ENCODE data around the gene GNAI3.

Gene GNAI3

GRCh38 chr1:109548321-109549267, at the start of gene GNAI3:
GNAI3 (plus strand) TSS chr1:109548615; CDS start chr1:109548721, 106 bp downstream.
- peak; percentile 97 for ATAC-seq
- peak; percentile 93 for DNase-seq

GRCh38 chr1:109499081-109499480, 49.3 kb upstream of the GNAI3 start:
- DNase-seq = no peak
- no peak for ATAC-seq

GRCh38 chr1:109499661-109500536, 48.5 kb upstream of the GNAI3 start:
- ATAC-seq (peak; percentile 42), DNase-seq (peak; percentile 74)

DNA sequence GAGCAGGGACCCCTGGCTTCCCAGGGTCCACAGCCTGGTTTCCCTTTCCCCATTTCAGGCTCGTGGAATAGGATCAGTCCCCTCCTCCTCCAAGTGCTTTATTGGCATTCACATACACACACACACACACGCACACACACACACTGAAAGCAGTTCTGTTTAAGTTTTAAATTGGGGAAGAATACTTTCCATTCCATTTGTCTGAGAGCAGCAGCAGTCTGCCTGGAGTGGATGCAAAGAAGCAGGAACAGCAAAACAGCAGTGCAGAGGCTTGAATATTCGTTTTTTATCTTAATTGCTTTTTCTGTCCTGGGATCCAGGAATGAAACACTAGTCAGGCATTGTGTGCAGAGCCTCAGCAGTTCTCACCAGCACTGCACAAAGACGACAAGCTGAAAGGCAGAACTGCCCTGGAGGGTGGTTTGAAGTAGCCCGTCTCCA, 47.5 kb upstream of the GNAI3 start:
- no peak for ATAC-seq
- no peak for DNase-seq

- DNase-seq (no peak), ATAC-seq (no peak)
Observed at GRCh38 chr1:109501644-109502363, 46.6 kb upstream of the GNAI3 start.

DNA sequence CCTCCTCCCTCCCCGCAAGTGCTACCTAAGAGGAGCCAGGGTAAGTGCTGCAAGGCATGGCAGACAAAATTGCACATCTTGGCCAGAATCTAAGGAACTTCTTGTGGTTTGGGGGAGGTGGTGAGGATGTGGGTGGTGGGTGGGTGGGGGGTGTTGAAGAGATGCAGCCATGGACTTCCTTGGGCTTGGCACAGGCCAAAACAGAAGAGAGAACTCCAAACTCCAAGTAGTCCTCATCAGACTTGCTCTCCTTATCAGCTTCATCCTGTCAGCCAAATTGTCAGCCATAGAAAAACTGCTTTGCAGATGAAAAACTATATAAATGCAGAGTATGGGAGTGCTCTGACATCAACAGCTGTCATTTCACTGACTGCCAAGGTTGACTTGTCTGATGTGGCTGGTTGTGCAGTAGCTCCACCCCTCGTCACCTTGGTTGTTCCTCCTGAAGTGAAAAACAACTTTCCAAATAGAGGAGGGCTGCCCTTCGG, 46.0 kb upstream of the GNAI3 start:
- ATAC-seq = peak; percentile 45
- no peak for DNase-seq

DNA sequence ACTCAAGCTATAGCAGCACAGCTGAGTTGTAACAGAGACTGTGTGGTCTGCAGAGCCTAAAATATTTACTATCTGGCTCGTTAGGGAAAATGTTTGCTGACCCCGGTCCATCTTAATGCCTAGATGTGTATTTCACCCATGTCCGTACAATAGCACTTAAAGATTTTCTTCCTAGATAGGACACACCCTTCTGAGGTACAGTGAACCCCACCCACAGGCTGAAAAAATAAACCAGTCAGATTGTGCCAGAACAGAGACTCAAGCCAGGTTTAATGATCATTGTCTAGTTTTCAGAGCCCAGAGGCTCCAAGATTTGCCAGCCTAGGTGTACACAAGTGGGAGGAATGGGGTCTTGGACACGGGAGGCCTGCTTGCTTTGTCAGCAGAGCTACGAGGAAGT, 44.5 kb upstream of the GNAI3 start:
- DNase-seq (no peak), ATAC-seq (no peak)

- ATAC-seq (no peak), DNase-seq (no peak)
Observed at GRCh38 chr1:109504974-109505373, 43.4 kb upstream of the GNAI3 start.

- DNase-seq = no peak
- no peak for ATAC-seq
Observed at GRCh38 chr1:109508001-109508872, 40.2 kb upstream of the GNAI3 start.

GRCh38 chr1:109508873-109509175, 39.6 kb upstream of the GNAI3 start:
- ATAC-seq (no peak), DNase-seq (no peak)

DNA sequence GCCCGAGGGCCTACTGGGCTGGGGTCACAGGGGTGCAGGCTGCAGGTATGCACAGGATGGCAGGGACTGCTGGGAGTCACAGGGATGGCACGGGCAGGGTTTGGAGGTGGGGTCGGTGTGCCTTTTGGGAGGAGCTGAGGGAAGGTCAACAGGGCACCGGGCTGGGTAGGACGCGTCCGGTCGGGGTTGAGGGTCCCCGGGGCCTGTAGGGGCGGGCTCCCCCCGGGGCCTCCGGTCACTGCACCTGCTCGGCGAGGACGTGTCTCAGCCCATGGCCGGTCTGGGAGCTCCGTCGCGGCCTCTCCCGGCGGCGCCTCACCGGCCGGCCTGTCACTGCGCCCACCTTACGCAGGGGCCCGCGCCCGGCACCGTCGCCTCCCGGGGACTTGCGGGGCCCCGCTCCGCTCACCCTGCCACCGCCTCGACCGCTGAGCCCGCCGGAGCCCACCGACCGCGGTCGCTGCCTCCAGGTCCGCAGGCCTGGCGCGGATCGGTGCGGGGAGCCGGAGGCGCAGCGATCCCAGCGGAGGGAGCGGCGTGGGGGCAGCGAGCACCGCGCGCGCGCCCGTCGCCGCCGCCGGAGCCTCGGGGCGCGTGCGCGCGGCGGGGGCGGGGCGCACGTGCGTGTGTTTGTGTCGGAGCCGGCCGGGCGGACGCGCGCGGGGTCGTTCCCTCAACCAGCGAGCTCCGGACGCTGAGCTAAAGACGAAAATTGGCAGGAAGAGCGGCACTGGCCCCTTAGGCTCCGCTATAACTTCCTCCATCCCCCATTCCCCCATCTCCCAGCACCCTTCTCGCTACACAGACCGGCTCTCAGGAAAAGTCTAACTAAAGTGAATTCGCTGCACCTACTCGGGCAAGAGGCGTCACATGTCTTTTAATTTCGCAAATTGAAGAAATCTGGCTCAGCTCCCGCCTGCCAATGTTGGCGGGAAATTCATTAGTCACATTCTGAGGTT, 39.0 kb upstream of the GNAI3 start, which contains the start of gene AMIGO1:
Gene AMIGO1, minus strand, starts transcription at position 552 of the 959 bp plus-strand sequence. CDS start 815 bp downstream, outside the sequence.
- peak; percentile 55 for ATAC-seq
- peak; percentile 74 for DNase-seq

GRCh38 chr1:109513110-109513710, 35.2 kb upstream of the GNAI3 start:
- ATAC-seq = no peak
- no peak for DNase-seq

- no peak for DNase-seq
- no peak for ATAC-seq
Observed at GRCh38 chr1:109514846-109515245, 33.6 kb upstream of the GNAI3 start.

- DNase-seq = no peak
- no peak for ATAC-seq
Observed at GRCh38 chr1:109516872-109517271, 31.5 kb upstream of the GNAI3 start.

DNA sequence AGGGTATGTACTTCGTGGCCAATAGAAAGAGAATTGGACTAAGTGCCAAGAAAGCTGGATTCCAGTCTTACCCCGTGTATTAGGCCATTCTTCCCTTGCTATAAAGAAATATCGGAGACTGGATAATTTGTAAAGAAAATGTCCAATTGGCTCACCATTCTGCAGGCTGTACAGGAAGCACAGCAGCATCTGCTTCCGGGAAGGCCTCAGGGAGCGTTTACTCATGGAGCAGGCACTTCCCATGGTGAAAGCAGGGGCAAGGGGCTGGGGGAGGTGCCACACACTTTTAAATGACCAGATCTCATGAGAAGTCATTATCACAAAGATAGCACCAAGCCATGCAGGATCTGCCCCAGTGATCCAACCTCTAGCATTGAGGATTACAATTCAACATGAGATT, 31.1 kb upstream of the GNAI3 start:
- ATAC-seq (no peak), DNase-seq (no peak)

- DNase-seq (no peak), ATAC-seq (no peak)
Observed at GRCh38 chr1:109521002-109521951, 27.1 kb upstream of the GNAI3 start.

DNA sequence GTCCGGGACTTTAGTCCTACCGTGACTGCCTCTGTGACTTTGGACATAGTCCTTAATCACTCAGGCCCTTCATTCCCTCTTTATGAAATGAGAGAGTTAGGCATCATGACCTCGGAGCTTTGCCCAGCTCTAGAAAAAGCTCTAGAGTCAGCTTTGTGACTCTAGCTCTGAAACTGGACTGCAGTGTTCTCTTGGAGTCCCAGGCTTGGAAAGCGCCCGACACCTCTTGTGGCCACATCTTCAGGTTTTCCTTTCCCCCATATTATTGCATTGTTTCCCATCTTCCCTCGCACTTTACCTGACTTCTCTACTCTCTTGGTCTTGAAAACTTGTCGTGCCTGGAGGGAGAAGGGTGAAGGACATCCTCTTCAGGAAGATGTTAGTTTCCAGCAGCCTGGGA, 26.4 kb upstream of the GNAI3 start:
- DNase-seq (no peak), ATAC-seq (no peak)

DNA sequence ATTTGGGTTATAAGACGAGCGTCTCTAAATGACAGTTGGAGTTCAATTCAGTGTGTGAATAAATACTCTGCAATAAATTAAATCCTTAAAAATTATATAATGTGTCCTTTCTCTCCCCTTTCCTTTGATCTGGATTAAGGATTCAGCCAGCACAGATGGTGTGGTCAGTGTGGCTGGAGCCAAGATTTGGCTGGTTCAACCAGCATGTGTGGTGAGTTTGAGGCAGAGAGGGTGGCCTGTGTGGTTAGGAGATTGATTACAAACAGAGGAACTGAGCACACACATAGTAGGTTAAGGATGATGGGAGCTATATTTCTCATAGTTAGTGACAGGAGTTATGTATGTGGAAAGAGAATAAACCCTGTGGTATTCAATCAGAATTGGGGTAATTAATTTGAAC, 24.7 kb upstream of the GNAI3 start:
- ATAC-seq (no peak), DNase-seq (no peak)
